DMS153 treated with DMSO at 0.1 percent for 48 hours (cell line): ENCODE results near the gene ANO4.
"Not testable (repeated sequence)": the region's sequence is repeated elsewhere in the genome, so short reads cannot be mapped to it uniquely, and the experiment has no call there.

ENCODE experiments used
- DNase-seq: peaks from one replicate; lab custom pipeline; 2025; ENCODE audit not compliant: unreplicated experiment; lab: John Stamatoyannopoulos, UW

Gene ANO4

DNA sequence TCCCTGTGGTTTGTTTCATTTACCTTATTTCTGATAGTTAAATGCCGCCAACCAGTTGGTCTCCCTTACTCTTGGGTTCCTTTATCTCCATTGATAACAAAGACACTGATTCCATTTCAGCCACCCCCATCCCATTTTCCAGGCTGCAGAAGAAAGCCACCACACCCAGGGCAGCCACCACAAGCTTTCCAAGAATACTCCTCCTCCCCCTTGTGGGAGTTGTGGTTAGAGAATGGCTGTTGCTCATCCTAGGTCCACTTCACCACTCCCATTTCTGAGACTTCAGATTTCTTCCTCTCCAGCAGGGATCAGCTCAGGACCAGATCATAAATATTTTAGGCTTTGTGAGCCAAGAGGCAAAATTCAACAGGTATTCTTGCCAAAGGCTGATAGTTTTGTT lies 73.9 kb downstream of the ANO4 start:
- DNase-seq, result no peak

DNA sequence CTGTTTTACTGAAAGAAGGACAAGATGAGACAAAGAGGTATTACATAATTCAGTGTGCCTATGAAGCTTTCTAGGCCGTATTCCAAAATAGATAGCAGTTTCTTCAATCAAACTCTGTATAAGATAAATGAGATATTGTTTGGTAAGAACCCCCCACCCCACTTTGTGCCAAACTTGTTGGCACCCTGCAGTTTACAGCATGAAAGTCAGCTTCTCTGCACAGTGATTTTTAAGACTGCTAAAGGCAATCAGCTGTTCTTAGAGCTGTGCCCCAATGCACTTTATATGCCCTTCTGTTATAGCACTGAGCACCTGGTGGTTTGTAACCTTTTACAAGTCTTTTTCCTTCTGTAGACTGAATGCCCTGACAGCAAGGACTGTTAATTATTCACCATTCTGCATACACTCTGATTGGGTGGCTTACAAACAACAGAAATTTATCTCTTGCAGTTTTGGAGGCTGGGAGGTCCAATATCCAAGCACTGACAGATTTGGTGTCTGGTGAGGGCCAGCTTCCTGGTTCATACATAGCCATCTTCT lies 76.7 kb downstream of the ANO4 start:
- no peak for DNase-seq

DNA sequence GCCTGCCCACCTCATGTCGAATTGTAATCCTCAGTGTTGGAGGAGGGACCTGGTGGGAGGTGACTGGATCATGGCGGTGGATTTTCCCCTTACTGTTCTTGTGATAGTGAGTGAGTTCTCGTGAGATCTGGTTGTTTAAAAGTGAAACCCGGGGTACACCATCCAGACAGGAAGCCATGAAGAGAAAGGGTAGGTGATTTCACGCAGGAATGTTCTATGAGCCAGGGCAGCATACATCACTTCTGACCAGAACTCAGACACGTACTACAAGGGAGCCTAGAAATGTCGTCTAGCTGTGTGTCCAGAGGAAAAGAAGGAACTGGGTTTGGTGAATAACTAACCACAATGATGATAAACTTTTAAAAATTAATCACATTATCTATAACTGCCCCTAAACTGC lies 80.6 kb downstream of the ANO4 start:
- no peak for DNase-seq

DNA sequence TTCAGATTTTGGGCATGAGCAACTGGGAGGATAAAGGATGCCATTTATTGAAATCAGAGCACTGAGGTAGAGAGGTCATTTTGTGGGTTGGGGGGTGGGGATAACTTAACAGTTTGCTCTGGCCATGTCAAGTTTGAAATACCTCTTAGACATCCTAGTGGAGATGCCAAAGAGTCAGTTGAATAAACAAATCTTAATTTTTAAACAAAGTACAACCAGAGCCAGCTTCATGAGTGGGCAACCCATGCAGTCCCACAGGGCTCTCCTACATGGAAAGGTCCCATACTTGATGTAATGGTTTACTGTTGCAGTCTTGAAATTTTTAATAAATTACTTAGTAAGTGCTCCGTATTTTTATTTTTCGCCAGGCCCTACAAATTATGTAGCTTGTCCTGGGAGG lies 81.2 kb downstream of the ANO4 start:
- DNase-seq, result no peak

DNA sequence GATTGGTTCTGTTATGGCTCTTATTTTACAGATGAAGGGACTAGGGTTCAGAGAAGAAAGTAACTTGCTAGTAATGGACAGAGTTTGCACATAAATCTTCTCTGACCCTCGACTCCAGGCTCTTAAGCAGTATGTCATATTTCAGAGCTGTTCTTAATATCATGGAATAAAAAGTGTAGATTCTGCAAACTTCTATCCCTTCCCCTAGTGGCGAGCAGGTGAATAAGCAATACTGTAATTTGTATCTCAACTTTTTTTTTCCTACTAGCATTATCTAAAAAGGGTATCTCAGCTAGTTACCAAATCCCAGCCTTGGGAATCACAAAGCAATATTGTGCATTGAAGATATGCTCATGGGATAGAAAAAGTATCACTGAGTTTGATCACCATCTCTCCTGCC lies 83.2 kb downstream of the ANO4 start:
- DNase-seq, result no peak

DNA sequence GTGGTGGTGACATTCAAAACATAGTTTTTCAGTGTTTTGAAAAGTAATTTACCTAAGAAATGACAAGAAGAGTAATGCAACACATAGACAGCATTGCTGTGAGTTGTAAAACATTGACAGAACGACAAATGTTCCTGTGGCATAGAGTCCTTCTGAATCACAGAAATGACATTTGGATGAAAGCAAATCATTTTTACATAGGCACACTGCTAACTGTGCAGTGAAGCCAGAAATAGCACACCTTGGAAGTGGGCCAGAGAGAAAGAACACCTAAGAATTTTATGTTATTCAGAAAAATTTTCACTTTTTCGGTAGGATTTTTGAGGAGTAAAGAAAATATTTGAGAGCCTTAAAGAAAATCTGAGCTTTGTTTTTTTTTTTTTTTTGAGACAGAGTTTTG lies 100.6 kb downstream of the ANO4 start:
- DNase-seq, result no peak

DNA sequence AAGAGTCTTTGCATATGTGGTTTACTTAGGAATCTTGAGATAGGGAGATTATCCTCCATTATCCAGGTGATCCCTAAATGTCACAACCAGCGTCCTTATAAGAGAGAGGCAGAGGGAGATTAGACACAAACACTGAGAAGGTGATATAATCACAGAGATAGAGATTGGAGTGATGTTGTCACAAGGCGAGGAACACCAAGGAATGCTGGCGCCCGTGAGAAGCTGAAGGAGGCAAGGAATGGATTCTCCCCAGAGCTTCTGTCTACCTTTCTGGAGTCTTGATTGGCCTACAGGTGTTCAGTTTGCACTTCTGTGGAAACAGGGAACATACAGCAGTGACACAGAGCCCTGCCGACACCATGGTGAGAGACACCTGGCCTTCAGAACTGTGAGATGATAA lies 101.6 kb downstream of the ANO4 start:
- DNase-seq, result no peak

DNA sequence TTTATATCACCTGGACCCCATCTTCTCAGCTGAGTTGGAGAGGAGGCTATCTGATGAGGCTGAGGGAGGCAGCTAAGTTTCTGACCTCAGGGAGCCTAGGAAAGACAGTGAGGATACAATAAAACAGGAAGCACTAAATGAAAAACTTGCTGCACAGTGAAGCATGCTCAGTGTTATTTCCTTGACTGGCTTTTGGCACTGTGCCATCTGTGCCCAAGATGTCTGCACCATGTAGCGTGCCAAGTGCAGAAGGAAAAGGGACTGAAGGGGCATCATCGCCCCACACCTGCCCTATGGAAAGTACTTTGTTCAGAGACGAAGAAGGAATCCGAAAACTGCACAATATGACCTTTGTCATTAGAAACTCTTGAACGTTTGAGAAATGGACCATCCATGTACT lies 102.7 kb downstream of the ANO4 start:
- no peak for DNase-seq

DNA sequence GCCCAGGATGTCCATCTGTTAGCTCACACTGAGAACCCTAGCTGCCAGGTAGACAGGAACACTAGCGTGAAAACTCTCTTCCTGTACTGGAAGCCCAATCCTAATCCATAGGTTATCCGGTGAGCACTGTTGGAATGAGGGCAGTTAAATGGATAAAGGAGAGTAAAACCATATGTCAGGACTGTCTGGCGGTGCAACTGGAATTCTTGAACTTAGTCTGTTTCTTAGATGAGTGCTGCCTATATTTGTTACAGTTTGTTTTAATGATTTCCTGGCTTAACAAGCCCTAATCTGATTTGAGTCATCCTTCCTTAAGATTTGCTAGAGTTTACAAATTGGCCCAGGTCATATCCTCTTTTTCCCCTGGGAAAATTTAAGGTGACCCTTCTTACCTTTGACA lies 104.7 kb downstream of the ANO4 start:
- DNase-seq, result no peak

DNA sequence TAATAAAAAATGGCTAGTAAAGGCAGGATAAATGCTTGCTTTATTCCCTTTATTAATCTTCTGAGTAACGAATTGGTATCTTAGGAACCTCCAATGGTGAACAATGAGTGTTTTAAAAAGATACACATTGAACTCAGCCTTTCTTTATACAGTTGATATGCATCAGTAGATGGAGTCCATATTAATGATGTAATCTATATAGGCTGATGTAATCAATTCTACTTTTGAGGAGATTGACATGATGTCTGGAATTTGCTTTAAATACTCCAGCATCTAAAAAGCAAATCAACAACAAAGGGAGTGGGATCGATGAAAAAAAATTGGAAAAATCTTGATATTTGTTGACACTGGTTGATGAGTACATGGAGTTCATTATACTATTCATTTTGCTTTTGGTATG lies 106.2 kb downstream of the ANO4 start:
- no peak for DNase-seq

DNA sequence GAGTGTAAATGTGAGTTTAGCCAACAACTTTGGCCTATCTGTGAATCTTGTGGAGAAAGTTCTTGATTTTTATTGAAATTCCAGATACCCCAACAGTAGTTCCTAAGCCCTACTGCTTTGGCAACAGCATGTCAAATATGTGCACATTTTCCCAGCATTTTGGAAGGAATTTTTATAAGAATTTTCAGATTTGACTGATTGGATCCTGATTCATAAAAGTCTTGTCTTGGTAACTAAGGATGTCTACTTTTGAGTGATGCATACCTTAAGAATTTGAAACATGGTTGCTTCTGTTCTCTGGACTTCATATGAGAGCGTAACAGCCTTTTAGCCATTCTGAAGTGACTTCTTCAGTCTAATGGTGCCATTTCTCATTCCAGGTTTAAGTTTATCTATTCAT lies 106.7 kb downstream of the ANO4 start:
- no peak for DNase-seq

DNA sequence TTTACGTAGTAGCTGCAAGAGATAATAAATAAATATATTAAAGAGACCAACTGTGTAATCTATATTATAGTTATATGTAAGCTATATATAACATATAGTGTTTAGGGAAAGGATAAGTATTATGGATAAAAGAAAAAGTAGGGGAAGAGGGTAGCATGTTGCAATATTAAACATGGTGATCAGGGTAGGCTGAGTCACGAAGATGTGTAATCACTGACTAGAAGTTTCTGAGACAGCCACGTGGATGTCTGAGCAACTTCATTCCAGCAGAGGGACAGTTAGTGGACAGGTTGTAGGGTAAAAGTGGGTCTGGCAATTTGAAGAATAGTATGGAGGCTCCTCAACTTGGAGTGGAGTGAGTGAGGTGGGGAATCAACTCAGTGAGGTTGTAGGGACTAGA lies 109.7 kb downstream of the ANO4 start:
- DNase-seq, result no peak

DNA sequence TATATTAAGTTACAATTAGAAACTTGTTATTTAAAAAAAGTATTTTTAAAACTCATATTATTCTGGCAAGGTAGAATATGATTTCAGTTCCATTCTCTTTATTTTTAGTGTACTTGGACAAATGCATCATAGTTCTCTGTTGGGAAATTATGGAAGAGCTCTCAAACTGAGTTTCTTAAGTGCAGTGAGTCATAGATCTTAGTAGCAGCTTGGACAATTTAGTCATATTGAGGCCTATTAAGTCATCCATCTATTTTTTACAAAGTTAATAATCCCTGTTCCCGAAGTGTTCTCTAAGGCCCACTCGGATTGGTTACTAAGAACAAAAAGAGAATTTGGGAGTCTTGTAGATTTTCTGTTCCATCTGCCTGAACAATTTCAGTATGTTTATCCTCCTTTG lies 113.9 kb downstream of the ANO4 start:
- DNase-seq, result no peak

DNA sequence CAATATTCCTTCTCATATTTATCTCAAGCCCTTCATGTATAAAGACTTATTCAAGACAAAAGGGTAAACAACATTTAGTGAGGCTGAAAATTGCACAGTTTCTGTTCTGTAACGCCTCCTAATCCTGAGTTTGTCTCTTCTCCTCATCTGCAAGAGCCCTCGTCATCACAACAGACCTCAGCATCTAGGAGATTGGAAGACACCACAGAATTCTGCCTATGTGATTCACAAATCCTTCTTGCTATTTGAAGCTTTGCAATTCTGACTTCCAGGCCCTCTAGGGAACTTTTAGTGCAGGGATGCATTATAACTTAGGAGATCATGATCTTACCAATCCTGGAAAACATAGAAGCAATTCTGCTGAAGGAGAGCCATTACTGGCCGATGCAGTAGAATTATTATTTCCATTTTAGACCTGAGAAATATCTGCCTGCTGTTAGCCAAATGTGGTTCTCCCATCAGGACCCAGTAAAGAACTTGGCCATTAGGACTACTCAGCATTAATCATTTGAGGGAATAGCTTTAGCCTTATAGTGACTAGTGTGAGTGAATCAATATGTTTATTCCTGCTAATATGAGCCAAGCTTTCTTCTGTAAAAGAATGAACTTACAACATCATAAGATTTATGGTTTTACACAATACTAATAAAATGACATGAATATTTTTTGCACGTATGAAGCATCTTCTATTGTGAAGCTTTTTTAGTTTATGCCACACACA lies 119.5 kb downstream of the ANO4 start:
- DNase-seq, result no peak

DNA sequence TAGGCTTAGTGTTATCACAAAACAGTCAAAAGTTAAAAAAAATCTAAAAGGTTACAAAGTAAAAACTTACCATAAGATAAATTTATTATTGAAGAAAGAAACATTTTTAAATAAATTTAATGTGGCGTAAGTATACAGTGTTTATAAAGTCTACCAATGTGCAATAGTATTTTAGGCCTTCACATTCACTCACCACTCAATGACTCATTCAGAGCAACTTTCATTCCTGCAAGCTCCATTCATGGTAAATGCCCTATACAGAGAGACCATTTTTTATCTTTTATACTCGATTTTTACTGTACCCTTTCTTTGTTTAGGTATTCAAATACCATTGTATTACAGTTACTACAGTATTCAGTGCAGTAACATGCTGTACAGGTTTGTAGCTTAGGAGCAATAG lies 124.5 kb downstream of the ANO4 start:
- no peak for DNase-seq

DNA sequence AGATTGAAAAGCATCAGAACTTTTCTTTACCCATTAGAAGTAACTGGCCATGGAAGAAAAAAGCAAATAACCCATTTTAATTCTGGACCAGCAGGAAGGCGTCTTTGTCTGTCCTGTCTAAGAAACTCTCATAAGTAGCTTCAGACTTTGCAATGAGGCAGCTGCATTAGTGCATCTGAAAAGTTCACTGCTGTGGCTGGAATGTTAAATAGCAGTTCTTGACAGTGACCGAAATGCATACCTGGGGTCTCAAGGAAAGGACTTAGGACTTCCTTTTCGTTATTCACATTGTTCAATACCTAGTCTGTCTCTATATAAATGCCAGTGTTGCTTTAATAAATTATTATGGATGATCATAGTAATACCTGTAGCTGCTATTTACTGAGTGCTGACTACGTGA lies 125.9 kb downstream of the ANO4 start:
- DNase-seq, result no peak

DNA sequence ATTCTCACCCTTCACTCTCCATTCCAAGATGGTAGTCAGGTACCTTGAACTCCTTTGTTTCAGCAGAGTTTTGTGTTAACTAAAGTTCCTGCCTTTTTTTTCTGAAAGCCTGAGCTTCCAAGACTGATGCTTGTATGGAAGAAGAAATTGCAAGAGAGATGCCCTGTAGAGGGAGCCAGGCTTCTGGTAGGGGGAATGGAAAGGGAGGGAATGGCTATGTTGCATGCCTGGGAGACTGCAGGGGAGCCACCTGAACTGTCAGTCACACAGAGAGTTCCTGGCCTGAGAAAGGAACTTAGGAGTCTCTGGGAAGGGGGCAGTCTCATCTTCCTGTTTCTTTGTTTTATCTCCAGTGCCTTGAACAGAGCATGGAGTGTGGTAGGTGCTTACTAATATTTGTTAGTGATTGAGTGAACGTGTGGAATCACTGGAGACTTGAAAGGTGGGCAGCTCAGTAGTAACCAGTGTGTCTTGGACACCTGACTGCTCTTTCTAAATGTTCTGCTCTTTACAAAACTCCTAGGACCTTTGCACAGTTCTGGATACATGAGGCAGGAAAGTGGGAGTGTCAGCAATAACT lies 132.2 kb downstream of the ANO4 start:
- DNase-seq, result no peak

DNA sequence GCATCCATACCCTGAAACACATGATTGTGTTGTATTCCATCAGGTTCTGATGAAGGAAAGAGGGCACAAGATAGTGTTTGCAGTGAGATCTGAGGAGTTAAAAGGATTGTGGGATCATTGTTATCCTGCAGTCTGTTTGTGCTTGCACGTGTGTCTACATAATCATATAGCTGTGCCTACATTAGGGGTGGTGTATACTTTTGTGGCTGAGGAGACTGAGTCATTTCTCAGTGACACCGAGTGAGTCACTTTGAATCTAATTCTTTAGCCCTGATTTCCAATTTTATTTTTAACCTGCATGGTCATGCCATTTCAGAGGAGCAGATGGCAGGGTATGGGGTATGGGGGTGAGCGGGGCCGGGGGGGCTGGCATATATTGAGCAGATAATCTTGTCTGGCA lies 133.2 kb downstream of the ANO4 start:
- no peak for DNase-seq

DNA sequence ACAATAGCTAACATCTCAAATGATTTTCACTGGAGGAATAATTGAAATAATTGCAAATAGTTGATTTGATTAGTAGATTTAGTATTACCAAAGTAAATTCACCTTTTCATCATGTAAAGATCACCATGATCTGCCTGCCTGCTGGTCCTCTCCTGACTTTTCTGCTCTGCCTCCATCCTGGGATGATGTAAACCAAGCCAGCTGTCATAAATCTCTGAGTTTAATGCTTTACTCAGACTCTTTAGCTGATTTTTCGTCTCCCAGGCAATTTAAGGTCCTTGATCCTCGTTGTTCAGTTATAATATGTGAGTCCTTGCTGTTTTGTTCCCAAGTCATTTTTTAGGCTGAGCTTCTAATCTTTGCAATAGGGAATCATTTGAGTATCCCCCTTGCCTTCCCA lies 138.0 kb downstream of the ANO4 start:
- no peak for DNase-seq

DNA sequence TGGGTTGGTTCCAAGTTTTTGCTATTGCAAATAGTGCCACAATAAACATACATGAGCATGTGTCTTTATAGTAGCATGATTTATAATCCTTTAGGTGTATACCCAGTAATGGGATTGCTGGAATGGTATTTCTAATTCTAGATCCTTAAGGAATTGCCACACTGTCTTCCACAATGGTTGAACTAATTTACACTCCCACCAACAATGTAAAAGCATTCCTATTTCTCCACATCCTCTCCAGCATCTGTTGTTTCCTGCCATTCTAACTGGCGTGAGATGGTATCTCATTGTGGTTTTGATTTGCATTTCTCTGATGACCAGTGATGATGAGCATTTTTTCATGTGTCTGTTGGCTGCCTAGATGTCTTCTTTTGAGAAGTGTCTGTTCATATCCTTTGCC lies 139.0 kb downstream of the ANO4 start:
- DNase-seq, result not testable (repeated sequence)

DNA sequence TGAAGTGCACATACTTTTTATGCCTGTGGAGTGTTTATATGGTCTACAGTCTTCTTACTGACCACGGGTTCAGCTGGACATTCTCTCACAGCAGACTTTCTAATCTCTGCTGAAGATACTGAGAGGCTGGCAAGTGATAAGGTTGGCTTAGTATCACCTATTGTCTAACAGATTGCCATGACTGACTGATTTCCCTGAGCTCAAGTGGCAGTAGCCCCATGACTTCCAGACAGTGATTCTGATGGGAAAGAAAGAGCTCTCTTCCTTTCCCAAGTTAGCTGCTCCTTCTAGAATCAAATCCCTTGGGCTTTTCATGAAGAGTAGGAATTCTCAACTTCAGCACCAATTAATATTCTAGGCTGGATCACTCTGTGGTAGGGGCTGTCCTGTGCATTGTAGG lies 141.4 kb downstream of the ANO4 start:
- no peak for DNase-seq

DNA sequence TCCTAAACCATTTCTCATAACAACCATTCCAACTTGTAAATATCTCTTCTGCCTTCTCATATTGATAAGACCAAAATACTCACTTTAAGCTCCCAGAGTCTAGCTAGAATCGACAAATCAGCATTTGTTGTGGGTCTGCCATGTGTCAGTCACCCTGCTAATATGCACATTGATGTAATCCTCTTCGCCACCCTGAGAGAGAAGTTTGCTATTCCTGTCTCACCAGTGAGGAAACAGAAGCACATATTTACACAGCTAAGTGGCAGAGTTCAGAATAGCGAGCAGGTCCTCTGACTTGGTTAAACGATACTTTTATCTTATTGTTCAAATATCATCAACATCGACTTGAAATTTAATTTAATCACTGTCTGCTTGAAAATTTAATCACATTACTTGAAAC lies 142.1 kb downstream of the ANO4 start:
- no peak for DNase-seq

DNA sequence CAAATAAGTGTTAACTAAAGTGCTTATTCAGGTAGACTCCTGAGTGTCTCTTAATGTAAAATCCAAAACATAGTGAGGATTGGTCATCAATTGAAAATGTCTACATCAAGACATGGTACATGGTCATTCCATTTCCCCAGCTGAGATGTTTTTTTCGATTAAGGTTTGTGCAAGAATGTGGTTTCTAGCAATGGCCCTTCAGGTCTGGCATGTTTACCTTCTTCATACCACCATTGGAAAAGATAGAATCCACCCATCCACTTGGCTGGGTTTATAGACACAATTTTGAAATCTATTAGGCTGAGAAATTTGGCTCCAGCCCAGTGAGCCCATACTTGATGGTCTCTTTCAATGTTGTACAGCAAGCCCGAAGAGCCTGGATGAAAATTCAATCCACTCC lies 145.9 kb downstream of the ANO4 start:
- no peak for DNase-seq
